Measurements from ENCODE around the gene PGAP6.
"Not testable (repeated sequence)": the region's sequence is repeated elsewhere in the genome, so short reads cannot be mapped to it uniquely, and the experiment has no call there.

The PGAP6 gene

GRCh38 chr16:401468-402348, 19.9 kb upstream of the PGAP6 start, which contains the start of gene DECR2:
TSS of gene DECR2 (plus strand) at chr16:401885. CDS start at chr16:401964, 79 bp downstream.
- in situ Hi-C loops (cut with MboI; ENCODE audit: low sequenced_read_pairs) = no loop called here

DNA sequence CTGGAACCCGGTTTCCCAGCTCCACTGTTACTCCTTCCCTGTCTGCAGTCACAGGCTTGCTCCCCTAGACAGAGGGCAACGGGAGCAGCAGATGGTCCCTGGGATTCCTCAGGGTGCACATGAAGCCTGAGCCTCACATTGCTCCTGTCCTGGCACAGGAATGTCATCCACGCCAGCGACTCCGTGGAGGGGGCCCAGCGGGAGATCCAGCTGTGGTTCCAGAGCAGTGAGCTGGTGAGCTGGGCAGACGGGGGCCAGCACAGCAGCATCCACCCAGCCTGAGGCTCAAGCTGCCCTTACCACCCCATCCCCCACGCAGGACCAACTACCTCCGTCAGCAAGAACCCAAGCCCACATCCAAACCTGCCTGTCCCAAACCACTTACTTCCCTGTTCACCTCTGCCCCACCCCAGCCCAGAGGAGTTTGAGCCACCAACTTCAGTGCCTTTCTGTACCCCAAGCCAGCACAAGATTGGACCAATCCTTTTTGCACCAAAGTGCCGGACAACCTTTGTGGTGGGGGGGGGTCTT, 18.3 kb upstream of the PGAP6 start:
- in situ Hi-C loops (cut with MboI; ENCODE audit: low sequenced_read_pairs) = no loop called here

- in situ Hi-C loops (cut with MboI; ENCODE audit: low sequenced_read_pairs) = no loop called here
Observed at GRCh38 chr16:399340-400019, 17.7 kb upstream of the PGAP6 start.

DNA sequence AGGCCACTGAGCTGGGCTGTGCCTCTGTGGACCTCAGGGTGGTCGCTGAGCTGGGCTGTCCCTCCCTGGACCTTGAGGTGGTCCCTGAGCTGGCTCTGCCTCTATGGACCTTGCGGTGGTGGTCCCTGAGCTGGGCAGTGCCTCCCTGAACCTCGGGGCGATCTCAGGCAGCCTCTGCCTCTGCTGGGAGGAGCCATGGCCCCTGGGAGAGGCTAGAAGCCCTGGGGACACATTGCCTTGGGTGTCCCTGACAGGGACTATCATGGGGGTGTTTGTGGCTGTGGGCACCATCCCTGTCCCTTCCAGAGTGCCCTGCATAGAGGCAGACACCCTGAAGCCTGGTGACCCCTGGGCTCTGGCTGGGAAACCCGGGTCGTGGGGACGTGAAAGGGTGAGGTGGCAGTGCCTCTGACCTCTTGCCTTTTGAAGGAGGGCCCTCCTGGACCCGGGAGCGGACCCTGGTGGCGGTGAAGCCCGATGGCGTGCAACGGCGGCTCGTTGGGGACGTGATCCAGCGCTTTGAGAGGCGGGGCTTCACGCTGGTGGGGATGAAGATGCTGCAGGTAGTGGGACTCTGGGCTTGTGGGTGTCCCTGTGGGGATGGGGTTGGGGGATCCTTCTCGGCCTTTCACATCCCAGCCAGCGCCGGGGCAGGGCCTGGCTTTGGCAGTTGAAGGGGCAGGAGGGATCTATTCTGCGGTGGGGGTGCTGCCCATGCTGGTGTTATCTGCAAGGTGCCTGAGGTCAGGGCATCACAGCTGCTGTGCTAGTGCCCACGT, 17.0 kb upstream of the PGAP6 start:
- in situ Hi-C loops (cut with MboI; ENCODE audit: low sequenced_read_pairs) = no loop called here

GRCh38 chr16:397736-398332, 16.1 kb upstream of the PGAP6 start:
- in situ Hi-C loops (cut with MboI; ENCODE audit: low sequenced_read_pairs) = no loop called here

- in situ Hi-C loops (cut with MboI; ENCODE audit: low sequenced_read_pairs) = no loop called here
Observed at GRCh38 chr16:397135-397661, 15.4 kb upstream of the PGAP6 start, which contains the start of gene NME4. TSS of gene NME4 (plus strand) at chr16:397199. CDS start at chr16:397223, 24 bp downstream.

DNA sequence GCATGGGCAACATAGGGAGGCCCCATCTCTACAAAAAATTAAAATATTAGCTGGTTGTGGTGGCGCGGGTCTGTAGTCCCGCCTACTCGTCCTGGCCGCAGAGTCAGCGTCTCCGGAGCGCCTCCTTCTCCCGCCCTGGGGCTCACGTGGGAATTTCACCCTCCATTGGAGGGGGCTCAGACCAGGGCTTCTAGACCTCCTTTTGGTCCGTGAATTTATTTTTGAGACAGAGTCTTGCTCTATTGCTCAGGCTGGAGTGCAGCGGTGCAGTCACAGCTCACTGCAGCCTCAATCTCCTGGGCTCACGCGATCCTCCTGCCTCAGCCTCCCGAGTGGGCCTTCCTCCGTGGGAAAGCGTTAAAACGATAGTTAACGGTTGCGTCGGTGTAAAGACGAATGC, 14.8 kb upstream of the PGAP6 start:
- in situ Hi-C loops (cut with MboI; ENCODE audit: low sequenced_read_pairs) = no loop called here

- in situ Hi-C loops (cut with MboI; ENCODE audit: low sequenced_read_pairs) = no loop called here
Observed at GRCh38 chr16:396199-396598, 14.4 kb upstream of the PGAP6 start.

- in situ Hi-C loops (cut with MboI; ENCODE audit: low sequenced_read_pairs) = no loop called here
Observed at GRCh38 chr16:392450-393030, 10.8 kb upstream of the PGAP6 start.

- in situ Hi-C loops (cut with MboI; ENCODE audit: low sequenced_read_pairs) = no loop called here
Observed at GRCh38 chr16:391885-392335, 10.1 kb upstream of the PGAP6 start.

DNA sequence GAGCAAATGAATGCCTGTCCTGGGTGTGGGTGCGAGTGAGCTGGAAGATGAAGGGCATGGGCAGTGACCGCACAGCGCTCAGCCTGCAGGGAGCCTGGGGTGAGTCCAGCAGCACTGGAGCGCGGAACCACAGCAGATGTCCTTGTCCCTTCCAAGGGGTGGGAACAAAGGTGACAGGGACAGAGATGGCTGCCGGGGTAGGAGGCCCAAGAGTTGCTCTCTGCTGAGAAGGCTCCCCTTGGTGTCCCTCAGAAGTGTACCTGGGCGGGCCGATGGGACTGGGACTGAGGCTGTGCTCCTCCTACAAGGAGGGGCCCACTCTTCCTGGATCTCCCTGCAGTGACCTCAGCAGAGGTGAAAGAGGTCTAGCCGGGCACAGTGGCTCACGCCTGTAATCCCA, 7.6 kb upstream of the PGAP6 start:
- in situ Hi-C loops (cut with MboI; ENCODE audit: low sequenced_read_pairs) = no loop called here

GRCh38 chr16:387761-388666, 6.2 kb upstream of the PGAP6 start:
- in situ Hi-C loops (cut with MboI; ENCODE audit: low sequenced_read_pairs) = not testable (repeated sequence)

GRCh38 chr16:386641-387156, 4.9 kb upstream of the PGAP6 start:
- in situ Hi-C loops (cut with MboI; ENCODE audit: low sequenced_read_pairs) = no loop called here

DNA sequence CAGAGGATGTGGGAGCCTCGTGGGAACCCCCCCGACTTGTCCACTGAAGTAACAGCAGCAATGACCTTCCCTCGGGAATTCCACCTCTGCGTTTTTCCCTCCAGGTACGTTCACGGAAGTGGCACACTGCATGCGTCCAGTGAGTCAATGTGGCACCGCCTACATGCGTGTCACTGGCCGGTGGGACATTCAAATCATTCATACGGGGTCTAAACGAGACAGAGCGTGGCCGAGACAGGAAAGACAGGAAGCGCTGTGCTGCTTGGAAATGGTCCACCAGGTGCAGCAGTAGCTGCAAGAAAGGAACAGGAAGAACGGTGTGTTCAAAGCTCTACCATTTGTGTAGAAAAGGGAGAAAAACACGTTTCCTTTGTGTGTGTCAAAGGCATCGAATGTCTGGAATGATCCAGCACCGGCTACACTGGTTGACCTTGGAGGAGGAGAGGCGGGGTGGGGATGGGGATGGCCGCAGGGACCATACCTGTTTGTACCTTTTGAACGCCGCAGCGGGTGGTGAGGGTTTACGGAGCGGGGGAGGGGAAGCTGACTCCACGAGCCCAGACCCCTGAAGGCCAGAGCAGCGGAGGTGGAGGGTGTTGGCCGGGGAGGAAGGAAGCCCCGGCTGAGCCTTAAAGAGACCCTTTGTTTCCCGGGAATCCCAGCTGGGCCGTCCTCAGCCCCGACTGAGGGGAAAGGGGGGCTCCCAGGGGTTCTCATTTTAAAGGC, 1.7 kb upstream of the PGAP6 start:
- in situ Hi-C loops (cut with MboI; ENCODE audit: low sequenced_read_pairs) = no loop called here

DNA sequence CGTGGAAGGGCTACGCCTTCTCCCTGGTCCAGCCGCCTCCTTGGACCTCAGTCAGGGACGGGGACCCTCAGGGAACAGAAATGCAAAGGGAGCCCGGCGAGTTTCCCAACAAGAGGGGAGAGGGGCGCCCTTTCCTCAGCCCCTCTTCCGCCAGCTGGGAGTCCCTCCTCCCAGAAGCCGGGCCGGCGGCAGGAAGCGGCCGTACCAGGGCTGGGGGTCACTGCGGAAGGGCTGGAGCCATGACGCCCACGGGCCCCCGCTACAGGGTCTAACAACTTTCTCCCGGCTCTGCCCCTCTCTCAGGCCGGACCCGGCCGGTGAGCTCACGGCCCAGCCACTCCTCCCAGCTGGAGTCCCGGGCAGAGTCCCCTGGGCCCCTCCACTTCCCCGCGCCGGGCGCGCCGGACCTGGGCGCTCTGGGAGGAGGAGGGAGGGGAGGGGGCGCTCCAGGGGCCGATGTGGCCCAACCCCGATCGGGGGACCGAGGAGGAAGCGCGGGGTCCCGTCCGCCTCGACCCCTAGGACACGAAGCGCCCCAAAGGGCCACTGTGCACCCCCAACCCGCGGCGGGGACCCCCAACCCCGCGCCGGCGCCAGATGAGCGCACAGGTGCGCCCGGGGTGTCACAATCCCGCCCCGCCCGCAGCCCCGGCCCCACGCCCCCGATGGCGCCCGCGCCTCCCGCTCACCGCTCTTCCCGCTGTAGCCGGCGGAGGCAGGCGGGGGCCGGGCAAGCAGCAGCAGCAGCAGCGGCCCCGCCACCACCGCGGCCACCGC, 578 bp downstream of the PGAP6 start:
- in situ Hi-C loops (cut with MboI; ENCODE audit: low sequenced_read_pairs) = no loop called here

DNA sequence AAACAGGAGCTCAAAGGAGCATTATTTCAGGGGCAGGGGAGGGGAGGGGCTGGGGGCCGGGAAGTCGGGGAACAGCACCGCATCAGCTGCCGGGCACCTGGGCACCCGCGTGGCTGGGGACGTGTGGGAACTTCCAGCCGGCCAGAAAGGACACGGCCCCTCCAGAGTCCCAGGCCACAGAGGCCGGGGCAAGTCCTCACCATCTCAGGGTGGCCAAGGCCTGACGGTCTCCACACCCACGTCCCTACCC, 1.1 kb downstream of the PGAP6 start:
- in situ Hi-C loops (cut with MboI; ENCODE audit: low sequenced_read_pairs) = no loop called here

DNA sequence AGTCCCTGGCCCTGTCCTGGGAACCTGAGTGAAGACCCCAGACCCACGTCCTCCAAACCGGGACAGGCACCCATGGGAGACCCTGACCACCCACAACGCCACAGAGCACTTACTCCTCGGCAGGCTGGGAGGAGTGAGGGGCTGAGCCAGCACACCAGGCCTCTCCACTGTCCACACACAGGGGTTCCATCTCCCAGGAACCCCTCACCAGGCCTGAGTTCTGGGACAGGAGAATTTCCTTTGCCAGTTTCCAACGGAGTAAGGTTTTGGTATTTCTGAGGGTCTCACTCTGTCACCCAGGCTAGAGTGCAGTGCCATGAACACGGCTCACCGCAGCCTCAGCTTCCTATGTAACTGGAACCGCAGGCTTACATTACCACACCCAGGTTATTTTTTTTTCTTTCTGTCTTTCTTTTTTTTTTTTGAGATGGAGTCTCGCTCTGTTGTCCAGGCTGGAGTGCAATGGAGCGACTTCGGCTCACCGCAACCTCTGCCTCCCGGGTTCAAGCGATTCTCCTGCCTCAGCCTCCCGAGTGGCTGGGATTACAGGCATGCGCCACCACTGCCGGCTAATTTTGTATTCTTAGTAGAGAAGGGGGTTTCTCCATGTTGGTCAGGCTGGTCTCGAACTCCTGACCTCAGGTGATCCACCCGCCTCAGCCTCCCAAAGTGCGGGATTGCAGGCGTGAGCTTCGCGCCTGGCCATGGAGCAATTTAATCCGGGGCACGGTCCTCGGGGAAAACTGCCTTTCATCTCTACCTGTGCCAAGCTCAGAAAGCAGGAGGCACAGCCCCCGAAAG, 1.6 kb downstream of the PGAP6 start:
- in situ Hi-C loops (cut with MboI; ENCODE audit: low sequenced_read_pairs) = no loop called here

Data from hTERT RPE-1 (cell line).